ENCODE measurements around the gene CNTN5.

GRCh38 chr11:100008417-100008816 is 987.7 kb downstream of the CNTN5 start:
- TF ChIP-seq CTCF (IDR thresholded peaks at IDR 0.05; ENCODE audit: poor library complexity) (no peak), EZH2phosphoT487 (IDR thresholded peaks at IDR 0.05; ENCODE audit: low read depth, severe bottlenecking, unreplicated experiment) (no peak)

Data from hepatocyte (in vitro differentiated cells).